ENCODE data around the gene DMKN. TPM values are rescaled to one million over a fixed set of nuclear protein-coding genes. Genes with fewer than 3 reads are reported as not detected.

Gene DMKN
- total RNA-seq, 1 donor from 2014 or later = not detected

- Mint-ChIP-seq H3K9me3 (no peaks in the 10 kb centered on the region), H3K27ac (no peak overlapping the region), H3K4me3 (no peak overlapping the region), H3K36me3 (ENCODE audit: low read depth) (peaks cover 25% of the 10 kb centered on the region), H3K27me3 (no peaks in the 10 kb centered on the region), H3K4me1 (peaks cover 23% of the 10 kb centered on the region)
- DNase-seq = no peak
- intact Hi-C loops (cut with micrococcal nuclease) = no loop called here
These were observed 30.0 kb upstream of the DMKN start for GRCh38 chr19:35543280-35544109.

GRCh38 chr19:35542209-35542608, 28.8 kb upstream of the DMKN start:
- intact Hi-C loops (cut with micrococcal nuclease) = no loop called here
- H3K27ac Mint-ChIP-seq = no peak overlapping the region
- no peak for DNase-seq
- H3K36me3 Mint-ChIP-seq (ENCODE audit: low read depth) = peaks cover 17% of the 10 kb centered on the region
- H3K4me3 Mint-ChIP-seq = no peak overlapping the region
- no peaks in the 10 kb centered on the region for H3K9me3 Mint-ChIP-seq
- H3K4me1 Mint-ChIP-seq = peaks cover 20% of the 10 kb centered on the region
- no peaks in the 10 kb centered on the region for H3K27me3 Mint-ChIP-seq

- intact Hi-C loops (cut with micrococcal nuclease) = no loop called here
These were observed 27.0 kb upstream of the DMKN start for GRCh38 chr19:35540356-35540927.

GRCh38 chr19:35539850-35540249, 26.4 kb upstream of the DMKN start:
- intact Hi-C loops (cut with micrococcal nuclease) = no loop called here

More at GRCh38 chr19:35540356-35540927, 27.0 kb upstream of the DMKN start:
- H3K4me3 Mint-ChIP-seq = no peak overlapping the region
- no peak for DNase-seq
- H3K4me1 Mint-ChIP-seq = peaks cover 8% of the 10 kb centered on the region
- H3K36me3 Mint-ChIP-seq (ENCODE audit: low read depth) = peaks cover 13% of the 10 kb centered on the region
- H3K27me3 Mint-ChIP-seq = no peaks in the 10 kb centered on the region
- no peaks in the 10 kb centered on the region for H3K9me3 Mint-ChIP-seq
- H3K27ac Mint-ChIP-seq = no peak overlapping the region

GRCh38 chr19:35539314-35539713, 25.9 kb upstream of the DMKN start:
- Mint-ChIP-seq H3K4me3 (no peak overlapping the region), H3K4me1 (peaks cover 3% of the 10 kb centered on the region), H3K27me3 (peaks cover 3% of the 10 kb centered on the region), H3K9me3 (no peaks in the 10 kb centered on the region), H3K36me3 (ENCODE audit: low read depth) (peaks cover 10% of the 10 kb centered on the region), H3K27ac (no peak overlapping the region)
- DNase-seq = no peak
- intact Hi-C loops (cut with micrococcal nuclease) = no loop called here

More at GRCh38 chr19:35539850-35540249, 26.4 kb upstream of the DMKN start:
- no peak overlapping the region for H3K4me3 Mint-ChIP-seq
- peaks cover 2% of the 10 kb centered on the region for H3K27me3 Mint-ChIP-seq
- no peaks in the 10 kb centered on the region for H3K9me3 Mint-ChIP-seq
- no peak overlapping the region for H3K27ac Mint-ChIP-seq
- DNase-seq = no peak
- peaks cover 12% of the 10 kb centered on the region for H3K36me3 Mint-ChIP-seq (ENCODE audit: low read depth)
- H3K4me1 Mint-ChIP-seq = peaks cover 8% of the 10 kb centered on the region

- no peak for DNase-seq
- intact Hi-C loops (cut with micrococcal nuclease) = no loop called here
- no peaks in the 10 kb centered on the region for H3K36me3 Mint-ChIP-seq (ENCODE audit: low read depth)
- no peak overlapping the region for H3K27ac Mint-ChIP-seq
- peaks cover 5% of the 10 kb centered on the region for H3K4me1 Mint-ChIP-seq
- H3K27me3 Mint-ChIP-seq = peaks cover 24% of the 10 kb centered on the region
- no peak overlapping the region for H3K4me3 Mint-ChIP-seq
- H3K9me3 Mint-ChIP-seq = no peaks in the 10 kb centered on the region
These were observed 21.5 kb upstream of the DMKN start for GRCh38 chr19:35534803-35535480.

GRCh38 chr19:35533822-35534392, 20.5 kb upstream of the DMKN start:
- no peaks in the 10 kb centered on the region for H3K36me3 Mint-ChIP-seq (ENCODE audit: low read depth)
- H3K27me3 Mint-ChIP-seq = peaks cover 29% of the 10 kb centered on the region
- H3K9me3 Mint-ChIP-seq = no peaks in the 10 kb centered on the region
- peak overlapping the region; percentile 54 for H3K4me3 Mint-ChIP-seq
- H3K27ac Mint-ChIP-seq = no peak overlapping the region
- DNase-seq = peak; percentile 80
- H3K4me1 Mint-ChIP-seq = peaks cover 5% of the 10 kb centered on the region
- intact Hi-C loops (cut with micrococcal nuclease) = no loop called here

GRCh38 chr19:35533201-35533821, 19.9 kb upstream of the DMKN start, which contains the start of gene GAPDHS:
Gene GAPDHS, plus strand, starts transcription at chr19:35533456. Its CDS starts 72 bp downstream, at chr19:35533528.
- Mint-ChIP-seq H3K4me1 (peaks cover 5% of the 10 kb centered on the region), H3K27me3 (peaks cover 34% of the 10 kb centered on the region), H3K4me3 (peak within 1 kb of the TSS; percentile 54), H3K9me3 (no peaks in the 10 kb centered on the region), H3K27ac (no peak within 1 kb of the TSS), H3K36me3 (ENCODE audit: low read depth) (no peaks in the 10 kb centered on the region)
- DNase-seq = no peak
- intact Hi-C loops (cut with micrococcal nuclease) = no loop called here

- H3K27me3 Mint-ChIP-seq = peaks cover 34% of the 10 kb centered on the region
- intact Hi-C loops (cut with micrococcal nuclease) = no loop called here
- no peak overlapping the region for H3K4me3 Mint-ChIP-seq
- no peaks in the 10 kb centered on the region for H3K36me3 Mint-ChIP-seq (ENCODE audit: low read depth)
- peaks cover 5% of the 10 kb centered on the region for H3K4me1 Mint-ChIP-seq
- no peaks in the 10 kb centered on the region for H3K9me3 Mint-ChIP-seq
- no peak for DNase-seq
- H3K27ac Mint-ChIP-seq = no peak overlapping the region
These were observed 17.8 kb upstream of the DMKN start for GRCh38 chr19:35531291-35531690.

- Mint-ChIP-seq H3K36me3 (ENCODE audit: low read depth) (no peaks in the 10 kb centered on the region), H3K27me3 (peaks cover 30% of the 10 kb centered on the region), H3K4me3 (no peak overlapping the region), H3K27ac (no peak overlapping the region), H3K4me1 (peaks cover 5% of the 10 kb centered on the region), H3K9me3 (no peaks in the 10 kb centered on the region)
- DNase-seq = no peak
- intact Hi-C loops (cut with micrococcal nuclease) = no loop called here
These were observed 16.1 kb upstream of the DMKN start for GRCh38 chr19:35529241-35530218.

- no peak within 1 kb of the TSS for H3K27ac Mint-ChIP-seq
These were observed 15.0 kb upstream of the DMKN start, which contains the start of gene SBSN for GRCh38 chr19:35528218-35529038. Gene SBSN, minus strand, starts transcription at chr19:35528311. Its CDS starts 30 bp downstream, at chr19:35528281.

GRCh38 chr19:35525873-35526272, 12.4 kb upstream of the DMKN start:
- no peak for DNase-seq
- intact Hi-C loops (cut with micrococcal nuclease) = no loop called here
- Mint-ChIP-seq H3K27me3 (peaks cover 11% of the 10 kb centered on the region), H3K9me3 (no peaks in the 10 kb centered on the region), H3K4me1 (no peaks in the 10 kb centered on the region), H3K4me3 (no peak overlapping the region), H3K27ac (no peak overlapping the region), H3K36me3 (ENCODE audit: low read depth) (no peaks in the 10 kb centered on the region)

More at GRCh38 chr19:35528218-35529038, 15.0 kb upstream of the DMKN start, which contains the start of gene SBSN:
- DNase-seq = no peak
- intact Hi-C loops (cut with micrococcal nuclease) = no loop called here
- no peaks in the 10 kb centered on the region for H3K9me3 Mint-ChIP-seq
- no peaks in the 10 kb centered on the region for H3K4me1 Mint-ChIP-seq
- no peaks in the 10 kb centered on the region for H3K36me3 Mint-ChIP-seq (ENCODE audit: low read depth)
- peaks cover 26% of the 10 kb centered on the region for H3K27me3 Mint-ChIP-seq
- no peak within 1 kb of the TSS for H3K4me3 Mint-ChIP-seq

Measured in activated CD4-positive, alpha-beta T cell treated with anti-CD3 and anti-CD28 coated beads, Interleukin-2, amount 10 ng/mL, durations not matched to agents 24 days and 14 days (primary cell).